GM21390 (cell line): Measurements from ENCODE around the gene CALHM4.

Experiments
- ATAC-seq: cut with Tn5 transposase; IDR thresholded peaks from one replicate; pipeline ENCODE4 v1.9.1; 2021; ENCODE audit not compliant: unreplicated experiment

The CALHM4 gene

DNA sequence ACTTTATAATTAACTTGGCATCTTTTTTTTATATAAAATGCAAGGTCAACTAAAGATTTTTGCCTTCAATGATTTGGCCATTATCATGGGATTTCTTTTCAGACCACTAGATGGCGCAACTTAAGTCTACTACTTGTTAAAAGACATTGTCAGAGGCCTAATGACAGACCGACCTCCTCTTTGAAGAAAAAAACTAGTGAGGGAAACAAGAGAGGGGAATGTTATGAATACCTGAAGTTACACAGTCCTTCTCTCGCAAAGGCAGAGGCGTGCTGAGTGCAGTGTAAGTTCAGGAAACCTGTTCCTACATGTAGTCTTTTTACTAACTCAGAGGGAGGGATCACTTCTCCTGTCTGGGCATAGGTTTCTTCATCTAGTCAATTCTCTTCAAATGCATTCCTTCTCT is 17.3 kb upstream of the CALHM4 start:
- ATAC-seq, result peak; percentile 66

- ATAC-seq, result no peak
These were observed 11.1 kb upstream of the CALHM4 start for GRCh38 chr6:116542426-116542825.

- ATAC-seq, result no peak
These were observed 10.4 kb upstream of the CALHM4 start for GRCh38 chr6:116543149-116543548.

GRCh38 chr6:116545651-116546050 is 7.9 kb upstream of the CALHM4 start, which contains the start of gene TRAPPC3L:
Gene TRAPPC3L, minus strand, starts transcription at chr6:116545684. Its CDS starts 170 bp downstream, at chr6:116545514.
- no peak for ATAC-seq

- ATAC-seq, result no peak
These were observed 6.2 kb upstream of the CALHM4 start for GRCh38 chr6:116547358-116547757.

DNA sequence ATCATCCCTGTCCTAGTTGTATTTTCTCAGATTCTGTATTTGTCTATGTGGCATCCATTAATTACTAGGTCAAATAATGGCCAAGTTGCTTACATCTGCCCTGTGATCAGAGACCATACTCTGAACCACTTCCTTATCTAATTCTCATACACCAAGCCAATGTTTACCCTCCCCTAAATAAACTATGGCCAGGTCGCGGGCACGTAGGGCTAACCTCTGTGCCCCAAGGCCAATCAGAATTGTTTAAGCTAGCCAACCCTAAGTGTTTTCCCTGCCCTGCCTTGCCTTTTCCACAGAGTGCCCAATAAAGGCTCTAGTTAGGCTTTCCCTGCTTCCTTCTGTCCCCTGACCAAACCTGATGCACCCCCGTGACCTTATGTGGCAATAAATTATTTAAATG is 2.8 kb upstream of the CALHM4 start:
- no peak for ATAC-seq

DNA sequence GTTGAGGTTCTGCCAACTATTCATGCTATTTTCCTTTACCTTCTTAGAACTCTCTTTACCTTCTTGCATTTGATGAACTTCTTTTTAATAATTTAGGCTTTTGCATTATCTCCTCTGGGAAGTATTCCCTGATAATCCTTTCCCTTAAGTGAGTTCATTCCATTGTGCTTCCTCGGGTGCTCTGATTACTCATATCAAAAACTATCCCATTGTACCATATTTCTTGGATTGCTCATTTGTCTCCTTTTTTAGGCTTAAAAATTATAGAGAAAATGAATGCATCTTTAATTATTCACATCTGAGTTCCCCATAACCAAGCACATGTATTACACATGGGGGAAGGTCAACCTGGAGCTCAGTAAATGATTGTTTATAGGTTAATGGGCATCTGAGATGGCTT is 2.5 kb downstream of the CALHM4 start:
- ATAC-seq, result no peak

DNA sequence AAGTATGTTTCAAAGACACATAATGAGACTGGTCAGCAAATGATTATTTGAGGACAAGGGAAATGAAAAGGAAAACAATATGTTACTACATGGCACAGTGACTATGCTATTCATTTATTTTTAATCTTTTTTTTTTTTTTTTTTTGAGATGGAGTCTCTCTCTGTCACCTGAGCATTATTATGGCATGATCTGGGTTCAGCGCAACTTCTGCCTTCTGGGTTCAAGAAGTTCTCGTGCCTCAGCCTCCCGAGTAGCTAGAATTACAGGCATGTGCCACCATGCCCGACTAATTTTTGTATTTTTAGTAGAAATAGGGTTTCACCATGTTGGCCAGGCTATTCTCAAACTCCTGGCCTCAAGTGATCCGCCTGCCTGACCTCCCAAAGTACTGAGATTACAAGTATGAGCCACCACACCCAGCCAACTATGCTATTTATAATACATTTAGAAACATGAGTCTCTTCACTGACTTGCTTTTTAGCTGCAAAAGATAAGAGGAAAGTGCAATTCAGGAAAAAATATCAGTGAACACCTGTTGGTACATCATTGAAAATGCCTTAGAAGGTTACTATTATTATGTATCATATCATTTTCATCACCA is 3.4 kb downstream of the CALHM4 start:
- no peak for ATAC-seq

- no peak for ATAC-seq
These were observed 4.3 kb downstream of the CALHM4 start for GRCh38 chr6:116557893-116558292.

- ATAC-seq, result no peak
These were observed 6.6 kb downstream of the CALHM4 start for GRCh38 chr6:116560130-116560529.

GRCh38 chr6:116561377-116562018 is 7.9 kb downstream of the CALHM4 start:
- peak; percentile 78 for ATAC-seq

DNA sequence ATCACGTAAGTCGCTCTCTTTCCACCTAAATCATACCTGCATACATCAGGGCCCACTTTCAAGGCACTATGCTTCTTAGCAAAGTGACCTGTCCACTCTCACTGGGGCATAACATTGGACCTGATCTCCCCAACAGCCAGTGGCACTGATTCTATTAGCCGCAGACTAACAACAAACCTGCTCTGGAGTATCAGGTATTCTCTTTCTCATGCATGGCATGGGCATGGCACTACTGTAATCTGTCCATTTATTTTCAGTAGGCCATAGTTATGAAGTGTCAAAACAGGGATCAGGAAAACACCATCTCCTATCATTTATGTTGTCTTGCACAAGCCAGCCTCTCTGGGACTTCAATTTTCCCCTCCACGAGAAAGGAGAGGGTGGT is 8.5 kb downstream of the CALHM4 start:
- no peak for ATAC-seq

- no peak for ATAC-seq
These were observed 9.1 kb downstream of the CALHM4 start for GRCh38 chr6:116562614-116563013.

DNA sequence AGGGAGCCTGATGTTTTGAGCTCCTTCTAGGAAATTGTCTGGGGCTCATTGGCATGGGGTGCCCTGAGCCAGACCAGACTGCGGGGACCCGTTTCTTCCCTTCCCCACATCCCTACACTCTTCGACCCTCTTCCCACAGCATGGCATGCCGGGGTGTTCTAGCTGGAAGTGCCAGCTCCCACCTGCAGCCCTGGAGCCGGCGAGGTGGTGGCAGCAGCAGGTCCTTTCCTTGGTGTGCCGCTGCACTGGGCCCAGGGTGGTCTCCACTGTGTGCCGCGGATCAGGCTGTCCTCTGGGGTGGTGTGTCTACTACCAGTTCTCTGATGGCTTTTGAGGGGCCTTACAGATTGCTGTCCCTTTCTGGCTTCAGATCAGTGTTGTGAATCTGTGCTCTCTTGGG is 10.3 kb downstream of the CALHM4 start:
- no peak for ATAC-seq

DNA sequence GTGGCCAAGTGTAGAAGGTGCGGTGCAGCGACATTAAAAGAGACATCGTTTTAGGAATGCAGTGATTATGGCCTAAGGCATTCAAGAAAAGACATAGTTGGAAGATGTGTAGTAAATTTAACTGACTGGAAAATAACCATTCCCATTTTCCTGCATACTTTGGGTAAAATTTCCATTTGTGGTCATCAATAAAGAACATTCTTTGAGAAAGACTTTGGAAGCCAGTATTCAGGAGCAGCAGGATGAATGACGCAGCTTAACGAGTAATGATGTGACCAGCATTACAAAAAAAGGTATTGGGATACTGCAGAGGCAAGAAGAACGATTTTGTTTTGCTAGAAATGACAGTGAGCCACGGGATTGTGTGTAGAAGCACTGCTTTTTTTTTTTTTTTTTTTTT is 10.8 kb downstream of the CALHM4 start:
- ATAC-seq, result no peak

GRCh38 chr6:116564921-116565872 is 11.6 kb downstream of the CALHM4 start:
- no peak for ATAC-seq

GRCh38 chr6:116568111-116568510 is 14.6 kb downstream of the CALHM4 start:
- ATAC-seq, result no peak

DNA sequence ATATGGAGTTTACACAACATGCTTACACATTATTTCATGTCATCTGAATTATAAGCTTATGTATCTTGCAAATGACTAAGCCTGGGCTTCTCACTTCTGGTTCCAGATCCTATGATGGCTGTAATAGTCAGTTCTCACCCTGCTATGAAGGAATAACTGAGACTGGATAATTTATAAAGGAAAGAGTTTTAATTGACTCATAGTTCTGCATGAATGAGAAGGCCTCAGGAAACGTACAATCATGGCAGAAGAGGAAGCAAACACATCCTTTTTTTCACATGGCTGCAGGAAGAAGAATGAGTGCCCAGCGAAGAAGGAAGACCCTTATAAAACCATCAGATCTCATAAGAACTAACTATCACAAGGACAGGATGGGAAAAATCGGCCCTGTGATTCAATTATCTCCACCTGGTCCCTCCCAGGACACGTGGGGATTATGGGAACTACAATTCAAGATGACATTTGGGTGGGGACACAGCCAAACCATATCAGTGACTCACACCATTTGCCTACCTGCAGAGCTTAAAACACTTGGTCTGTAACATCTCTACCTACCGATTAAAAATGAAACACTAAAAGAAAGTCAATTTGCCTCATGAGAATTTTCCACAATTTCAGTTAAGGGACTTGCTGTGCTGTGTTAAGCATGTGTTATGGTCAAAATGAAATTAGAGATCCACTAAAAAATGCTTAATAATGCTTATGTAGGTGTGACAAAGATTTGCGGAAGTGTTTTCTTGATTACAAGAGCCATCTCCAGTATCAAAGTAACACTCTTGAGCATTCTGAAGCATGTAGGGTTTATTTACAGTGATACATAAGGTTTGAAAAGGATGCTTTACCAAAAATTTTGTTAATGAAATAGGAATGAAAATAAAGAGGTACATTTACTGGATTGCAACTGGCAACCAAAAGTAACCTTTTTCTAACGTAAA is 15.5 kb downstream of the CALHM4 start:
- no peak for ATAC-seq

GRCh38 chr6:116570856-116571682 is 17.5 kb downstream of the CALHM4 start, which contains the start of gene RWDD1:
Gene RWDD1, plus strand, starts transcription at chr6:116571504. Its CDS starts 79 bp downstream, at chr6:116571583.
- ATAC-seq, result peak; percentile 96

DNA sequence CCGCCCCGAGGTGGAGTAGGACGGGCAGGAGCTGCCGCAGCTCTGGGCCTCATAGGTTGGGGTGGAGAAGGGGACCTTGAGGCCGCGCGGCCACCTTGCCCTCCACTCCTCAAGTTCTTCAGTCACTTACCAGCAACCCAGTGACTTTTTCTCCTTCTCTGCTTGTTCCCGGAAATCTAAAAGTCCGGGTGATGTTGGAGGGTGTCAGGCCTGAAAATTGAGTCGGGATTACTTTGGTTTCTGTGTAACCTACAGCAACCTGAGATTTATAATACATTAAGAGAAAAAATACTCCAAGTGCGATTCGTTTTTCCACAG is 18.1 kb downstream of the CALHM4 start:
- no peak for ATAC-seq
